Muscle layer of duodenum (tissue), 2 donors: ENCODE data around the gene CDC37L1.

Source experiments
- H3K27ac ChIP-seq: one replicate; pipeline ENCODE4 v1.7.0; 2013; ENCODE audit warnings: mild to moderate bottlenecking, low read length
- H3K27me3 ChIP-seq: one replicate; pipeline ENCODE4 v1.7.0; 2013; ENCODE audit warnings: low read depth, mild to moderate bottlenecking, control low read depth, low read length
- H3K36me3 ChIP-seq, 2 donors: one replicate each; pipeline ENCODE4 v1.7.0; 2013; ENCODE audit warnings: low read length in 2 of 2, control low read depth in 1 of 2, mild to moderate bottlenecking in 1 of 2; ENCODE audit not compliant: insufficient read depth in 2 of 2, control insufficient read depth in 1 of 2
- H3K4me1 ChIP-seq, 2 donors: one replicate each; pipeline ENCODE4 v1.7.0; 2013; ENCODE audit warnings: low read length in 2 of 2, mild to moderate bottlenecking in 2 of 2, control low read depth in 1 of 2, moderate library complexity in 1 of 2; ENCODE audit not compliant: insufficient read depth in 2 of 2, control insufficient read depth in 1 of 2
- H3K4me3 ChIP-seq, 2 donors: one replicate each; pipeline ENCODE4 v1.7.0; 2013; ENCODE audit warnings: low read length in 2 of 2, low read depth in 1 of 2, mild to moderate bottlenecking in 1 of 2
- H3K9me3 ChIP-seq, 2 donors: one replicate each; pipeline ENCODE4 v1.7.0; 2013; ENCODE audit warnings: low read length in 2 of 2, control low read depth in 1 of 2, mild to moderate bottlenecking in 1 of 2; ENCODE audit not compliant: control insufficient read depth in 1 of 2
- donor health status: healthy.

Gene CDC37L1

GRCh38 chr9:4716163-4716562 is 36.8 kb downstream of the CDC37L1 start:
- no peaks in the 10 kb centered on the region for H3K9me3 ChIP-seq
- no peaks in the 10 kb centered on the region for H3K27me3 ChIP-seq
- H3K27ac ChIP-seq: no peak overlapping the region
- peaks cover 47 to 51% of the 10 kb centered on the region in 2 donors for H3K36me3 ChIP-seq
- no peak overlapping the region for H3K4me3 ChIP-seq
- H3K4me1 ChIP-seq: no peaks in the 10 kb centered on the region

GRCh38 chr9:4717815-4718214 is 38.4 kb downstream of the CDC37L1 start:
- Histone ChIP-seq H3K4me1 (no peaks in the 10 kb centered on the region), H3K9me3 (no peaks in the 10 kb centered on the region), H3K4me3 (no peak overlapping the region), H3K27me3 (no peaks in the 10 kb centered on the region), H3K36me3 (peaks cover 50 to 55% of the 10 kb centered on the region in 2 donors), H3K27ac (no peak overlapping the region)

- Histone ChIP-seq H3K27ac (no peak overlapping the region), H3K4me3 (no peak overlapping the region), H3K4me1 (no peaks in the 10 kb centered on the region), H3K27me3 (no peaks in the 10 kb centered on the region), H3K9me3 (no peaks in the 10 kb centered on the region), H3K36me3 (peaks cover 42 to 47% of the 10 kb centered on the region in 2 donors)
These were observed 39.5 kb downstream of the CDC37L1 start for GRCh38 chr9:4718911-4719310.

- no peak overlapping the region for H3K27ac ChIP-seq
- H3K36me3 ChIP-seq: peaks cover 30 to 34% of the 10 kb centered on the region in 2 donors
- H3K4me1 ChIP-seq: no peaks in the 10 kb centered on the region
- H3K4me3 ChIP-seq: no peak overlapping the region
- H3K9me3 ChIP-seq: no peaks in the 10 kb centered on the region
- H3K27me3 ChIP-seq: no peaks in the 10 kb centered on the region
These were observed 42.4 kb downstream of the CDC37L1 start for GRCh38 chr9:4721736-4722135.

- no peaks in the 10 kb centered on the region for H3K27me3 ChIP-seq
- no peaks in the 10 kb centered on the region for H3K9me3 ChIP-seq
- peaks cover 6 to 11% of the 10 kb centered on the region in 2 donors for H3K36me3 ChIP-seq
- H3K27ac ChIP-seq: no peak overlapping the region
- no peak overlapping the region for H3K4me3 ChIP-seq
- no peaks in the 10 kb centered on the region for H3K4me1 ChIP-seq
These were observed 46.5 kb downstream of the CDC37L1 start for GRCh38 chr9:4725706-4726442.

- H3K9me3 ChIP-seq: no peaks in the 10 kb centered on the region
- H3K27ac ChIP-seq: no peak overlapping the region
- H3K4me1 ChIP-seq: no peaks in the 10 kb centered on the region
- H3K36me3 ChIP-seq: peaks cover under 1 to 2% of the 10 kb centered on the region in 2 donors
- no peaks in the 10 kb centered on the region for H3K27me3 ChIP-seq
- H3K4me3 ChIP-seq: no peak overlapping the region
These were observed 48.2 kb downstream of the CDC37L1 start for GRCh38 chr9:4727593-4727992.

- H3K27ac ChIP-seq: no peak overlapping the region
- no peak overlapping the region for H3K4me3 ChIP-seq
- H3K27me3 ChIP-seq: no peaks in the 10 kb centered on the region
- no peaks in the 10 kb centered on the region for H3K4me1 ChIP-seq
- H3K9me3 ChIP-seq: no peaks in the 10 kb centered on the region
- H3K36me3 ChIP-seq: no peaks in the 10 kb centered on the region
These were observed 53.5 kb downstream of the CDC37L1 start for GRCh38 chr9:4732890-4733289.

GRCh38 chr9:4734150-4734549 is 54.8 kb downstream of the CDC37L1 start:
- Histone ChIP-seq H3K9me3 (no peaks in the 10 kb centered on the region), H3K36me3 (no peaks in the 10 kb centered on the region), H3K4me3 (no peak overlapping the region), H3K27me3 (no peaks in the 10 kb centered on the region), H3K27ac (no peak overlapping the region), H3K4me1 (peaks cover 0 to 2% of the 10 kb centered on the region in 2 donors)

- H3K4me1 ChIP-seq: peaks cover 4 to 7% of the 10 kb centered on the region in 2 donors
- no peaks in the 10 kb centered on the region for H3K9me3 ChIP-seq
- no peaks in the 10 kb centered on the region for H3K36me3 ChIP-seq
- no peaks in the 10 kb centered on the region for H3K27me3 ChIP-seq
- peak overlapping the region; percentile 96 for H3K27ac ChIP-seq
- H3K4me3 ChIP-seq: peak overlapping the region; percentile 89 to 95
These were observed 59.7 kb downstream of the CDC37L1 start for GRCh38 chr9:4738866-4739586.

- Histone ChIP-seq H3K36me3 (no peaks in the 10 kb centered on the region), H3K9me3 (no peaks in the 10 kb centered on the region), H3K27me3 (no peaks in the 10 kb centered on the region), H3K27ac (peak overlapping the region; percentile 96), H3K4me3 (peak overlapping the region; percentile 89 to 95), H3K4me1 (peaks cover 4 to 7% of the 10 kb centered on the region in 2 donors)
These were observed 60.4 kb downstream of the CDC37L1 start for GRCh38 chr9:4739587-4740387.

GRCh38 chr9:4740388-4740637 is 60.9 kb downstream of the CDC37L1 start:
- H3K27me3 ChIP-seq: no peaks in the 10 kb centered on the region
- no peaks in the 10 kb centered on the region for H3K36me3 ChIP-seq
- peak overlapping the region; percentile 89 to 95 for H3K4me3 ChIP-seq
- H3K4me1 ChIP-seq: peaks cover 4 to 7% of the 10 kb centered on the region in 2 donors
- peak overlapping the region; percentile 96 for H3K27ac ChIP-seq
- H3K9me3 ChIP-seq: no peaks in the 10 kb centered on the region
